Karpas-422 (cell line): ENCODE data around the gene GJA3. TPM values are rescaled to one million over a fixed set of nuclear protein-coding genes. Genes with fewer than 3 reads are reported as not detected.
"Not testable (repeated sequence)": the region's sequence is repeated elsewhere in the genome, so short reads cannot be mapped to it uniquely, and the experiment has no call there.

Source experiments
- DNase-seq: peaks from one replicate; pipeline ENCODE4 v3.0.0-alpha.2; 2015
- H2AFZ ChIP-seq: fragments of 200-600 bp; sonication (generic); 2 replicates; pipeline ENCODE4 v1.6.1; 2014; ENCODE audit warnings: antibody characterized with exemption, low read length, mixed read lengths
- H3K27ac ChIP-seq: fragments of 200-600 bp; sonication (generic); 2 replicates; pipeline ENCODE4 v1.5.1; 2014; ENCODE audit warnings: mild to moderate bottlenecking, low read length, moderate library complexity
- H3K27me3 ChIP-seq: fragments of 200-600 bp; sonication (generic); 2 replicates; pipeline ENCODE4 v1.6.1; 2014; ENCODE audit warnings: low read length, mixed read lengths
- H3K36me3 ChIP-seq: fragments of 200-600 bp; sonication (generic); 2 replicates; pipeline ENCODE4 v1.6.1; 2014; ENCODE audit warnings: low read length, mixed read lengths; ENCODE audit not compliant: insufficient read depth
- H3K4me1 ChIP-seq: fragments of 200-600 bp; sonication (generic); 2 replicates; pipeline ENCODE4 v1.6.1; 2014; ENCODE audit warnings: mild to moderate bottlenecking, low read length, mixed read lengths
- H3K4me2 ChIP-seq: fragments of 200-600 bp; sonication (generic); 2 replicates; pipeline ENCODE4 v1.6.1; 2014; ENCODE audit warnings: low read length, low read depth, mild to moderate bottlenecking; ENCODE audit not compliant: poor library complexity, severe bottlenecking
- H3K4me3 ChIP-seq: fragments of 200-600 bp; sonication (generic); 2 replicates; pipeline ENCODE4 v1.5.1; 2014; ENCODE audit warnings: mild to moderate bottlenecking, antibody characterized with exemption, low read length, mixed read lengths
- H3K79me2 ChIP-seq: fragments of 200-600 bp; sonication (generic); 2 replicates; pipeline ENCODE4 v1.6.1; 2014; ENCODE audit warnings: mild to moderate bottlenecking, low read length, mixed read lengths
- H3K9ac ChIP-seq: fragments of 200-600 bp; sonication (generic); 2 replicates; pipeline ENCODE4 v1.6.0; 2014; ENCODE audit warnings: low read length
- H3K9me2 ChIP-seq: fragments of 200-600 bp; sonication (generic), shearing (Covaris generic); replicated peaks from 2 replicates; pipeline ENCODE4 v1.6.0; 2014; ENCODE audit warnings: mild to moderate bottlenecking, low read length, moderate library complexity; ENCODE audit not compliant: insufficient read depth
- H3K9me3 ChIP-seq: fragments of 300-700, 200-600 bp; sonication (generic); 2 replicates; pipeline ENCODE4 v1.6.1; 2014; ENCODE audit warnings: low read length, mixed read lengths
- H4K20me1 ChIP-seq: fragments of 200-600 bp; sonication (generic); 2 replicates; pipeline ENCODE4 v1.6.1; 2014; ENCODE audit warnings: mild to moderate bottlenecking, antibody characterized with exemption, low read length, low read depth; ENCODE audit not compliant: insufficient read depth
- total RNA-seq: library from RNA; depleted of rRNA; stranded (reverse); fragments of >200 nt; shearing (Covaris generic); gene quantifications from 2 replicates; pipeline ENCODE4 v1.2.3, GENCODE V29; 2014; ENCODE audit warnings: low replicate concordance

The GJA3 gene
- total RNA-seq, 1 experiment from 2014 or later, result 5.0 TPM

DNA sequence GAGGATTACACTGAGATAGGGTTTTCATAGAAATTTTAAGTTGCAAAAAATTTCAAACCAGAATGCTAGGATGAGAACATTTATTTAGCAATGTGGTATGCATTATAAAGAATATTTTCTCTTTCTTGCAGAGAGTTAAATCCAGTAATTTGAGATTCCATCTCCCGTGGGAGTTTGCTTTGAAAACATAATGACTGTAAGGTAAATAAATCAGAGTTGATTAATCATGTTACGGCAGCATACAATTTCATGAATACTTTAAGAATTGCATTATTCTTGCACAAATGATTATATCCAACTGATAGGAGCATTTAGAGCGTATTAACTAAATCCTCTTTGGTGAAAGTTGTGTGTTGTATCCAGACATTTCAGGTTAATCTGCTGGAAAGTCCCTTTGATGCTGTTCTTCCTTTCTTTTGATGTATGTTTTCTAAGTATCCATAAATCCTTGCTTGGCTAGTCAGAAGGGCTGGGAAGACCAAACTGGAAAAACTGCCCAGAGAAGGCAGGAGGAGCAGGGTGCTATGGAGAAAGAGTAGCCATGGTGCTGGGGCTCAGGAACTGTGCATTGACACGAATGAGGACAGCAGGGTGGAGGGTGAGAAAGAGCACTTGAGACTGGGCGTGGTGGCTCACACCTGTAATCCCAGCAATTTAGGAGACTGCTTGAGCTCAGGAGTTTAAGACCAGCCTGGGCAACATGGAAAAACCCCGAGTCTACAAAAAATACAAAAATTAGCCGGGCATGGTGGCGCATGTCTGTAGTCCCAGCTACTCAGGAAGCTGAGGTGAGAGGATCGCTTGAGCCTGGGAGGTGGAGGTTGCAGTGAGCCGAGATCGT, 4.8 kb upstream of the GJA3 start:
- Histone ChIP-seq H3K4me2 (no peak overlapping the region), H3K4me3 (no peak overlapping the region), H3K36me3 (no peaks in the 10 kb centered on the region), H3K9ac (peak overlapping the region; percentile 17; the same call in 1 of the 2 replicates), H4K20me1 (no peaks in the 10 kb centered on the region), H3K79me2 (no peaks in the 10 kb centered on the region), H3K9me3 (no peaks in the 10 kb centered on the region), H3K4me1 (peaks cover 77% of the 10 kb centered on the region), H3K9me2 (no peaks in the 10 kb centered on the region), H3K27me3 (no peaks in the 10 kb centered on the region), H3K27ac (peak overlapping the region; percentile 97), H2AFZ (no peak overlapping the region; the same call in 1 of the 2 replicates)
- no peak for DNase-seq

DNA sequence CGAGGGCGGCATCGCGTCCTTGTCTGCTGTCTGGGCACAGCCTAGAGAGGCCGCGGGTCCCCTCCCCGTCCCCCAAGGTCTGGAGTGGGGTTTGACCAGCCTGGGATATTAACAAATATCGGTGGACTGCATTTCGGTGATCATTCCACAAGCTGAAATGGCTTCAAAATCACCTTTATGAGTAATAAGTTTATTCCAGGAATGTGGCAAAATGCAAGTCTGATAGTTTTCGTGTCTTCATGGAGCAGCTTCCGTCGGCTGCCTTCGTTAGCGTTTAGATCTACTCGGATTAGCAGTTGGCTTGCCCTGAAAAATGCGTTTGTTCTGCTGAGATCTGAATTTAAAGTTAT, 1.1 kb upstream of the GJA3 start:
- Histone ChIP-seq H3K4me3 (peak overlapping the region; percentile 83; the same call in 1 of the 2 replicates), H3K9me2 (no peaks in the 10 kb centered on the region), H3K36me3 (no peaks in the 10 kb centered on the region), H3K27ac (no peak overlapping the region), H3K9me3 (no peaks in the 10 kb centered on the region), H2AFZ (0 out of 2 replicates have a peak overlapping the region, but pooled peaks have one; percentile 83), H3K4me1 (peaks cover 56% of the 10 kb centered on the region), H3K27me3 (no peaks in the 10 kb centered on the region), H3K79me2 (no peaks in the 10 kb centered on the region), H3K9ac (0 out of 2 replicates have a peak overlapping the region, but pooled peaks have one; percentile 72), H4K20me1 (no peaks in the 10 kb centered on the region), H3K4me2 (peak overlapping the region; percentile 95)
- no peak for DNase-seq

DNA sequence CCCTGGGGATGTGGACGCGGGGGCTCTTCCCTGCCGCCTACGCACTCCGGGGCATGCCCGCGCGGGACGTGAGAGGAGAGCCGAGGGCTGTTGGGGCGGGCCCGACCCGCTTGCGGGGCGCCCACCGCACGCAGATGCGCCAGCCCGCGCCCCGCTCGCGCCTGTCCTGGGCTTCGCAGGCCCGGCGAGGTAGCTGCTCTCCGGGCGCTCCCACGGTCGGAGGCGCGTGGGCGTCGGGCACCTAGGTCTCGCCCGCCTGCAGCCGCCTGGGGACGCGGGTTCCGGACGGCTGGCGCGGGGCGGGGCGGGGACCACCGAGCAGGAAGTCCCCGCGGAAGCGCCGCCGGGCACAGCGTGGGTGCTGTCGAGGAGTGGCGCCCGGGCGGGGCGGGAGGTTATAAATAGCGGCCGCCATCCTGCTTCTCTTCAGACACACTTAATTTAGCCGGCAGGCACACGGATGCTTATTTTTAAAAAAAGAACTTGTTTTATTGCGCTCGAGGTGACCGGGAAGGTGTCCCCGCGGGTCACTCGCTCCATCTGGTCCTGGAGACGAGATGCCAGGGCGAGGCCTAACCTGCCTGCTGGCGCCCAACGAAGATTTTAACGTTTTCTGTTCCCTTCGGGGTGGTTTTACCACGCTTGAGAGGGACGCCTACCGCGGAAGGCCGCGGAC, 561 bp upstream of the GJA3 start:
- H3K4me2 ChIP-seq, result peak overlapping the region; percentile 95
- H3K9ac ChIP-seq, result peak overlapping the region; percentile 72
- peak overlapping the region; percentile 83 for H2AFZ ChIP-seq
- DNase-seq, result peak; percentile 65
- H3K4me1 ChIP-seq, result peaks cover 56% of the 10 kb centered on the region
- no peak overlapping the region for H3K27ac ChIP-seq
- H4K20me1 ChIP-seq, result no peaks in the 10 kb centered on the region
- H3K4me3 ChIP-seq, result peak overlapping the region; percentile 83
- H3K9me3 ChIP-seq, result no peaks in the 10 kb centered on the region
- H3K36me3 ChIP-seq, result no peaks in the 10 kb centered on the region
- H3K27me3 ChIP-seq, result no peaks in the 10 kb centered on the region
- H3K79me2 ChIP-seq, result no peaks in the 10 kb centered on the region
- no peaks in the 10 kb centered on the region for H3K9me2 ChIP-seq

DNA sequence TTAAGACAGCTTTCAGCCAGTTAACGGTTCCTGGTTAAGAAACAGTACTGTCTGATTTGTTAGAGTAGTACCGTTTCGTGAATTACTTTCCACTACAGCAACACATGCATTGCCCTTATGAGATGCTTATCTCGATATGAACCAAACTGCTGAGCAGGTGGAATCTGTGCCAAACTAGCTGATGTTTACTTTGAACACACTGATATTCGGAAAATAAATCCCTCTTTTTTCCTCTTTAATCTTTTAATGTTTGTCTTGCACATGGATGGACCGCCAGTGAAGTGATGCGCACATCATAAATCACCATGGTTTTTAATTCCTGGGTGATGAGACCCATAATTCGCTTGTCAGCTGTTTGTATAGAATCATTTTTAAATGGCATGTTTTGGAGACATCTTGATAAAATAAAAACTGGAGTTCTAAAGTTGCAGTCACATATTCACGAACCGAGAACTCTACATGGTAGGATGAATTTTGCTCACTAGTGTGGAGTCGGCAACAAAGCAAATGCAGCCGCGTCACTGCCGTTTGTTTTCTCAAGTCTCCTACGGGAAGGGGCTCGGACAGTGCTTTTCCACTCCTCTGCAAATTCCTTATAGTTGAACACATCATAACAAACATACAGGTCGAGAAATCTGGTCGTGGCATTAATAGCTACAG, 1.1 kb downstream of the GJA3 start:
- Histone ChIP-seq H3K36me3 (no peaks in the 10 kb centered on the region), H2AFZ (no peak overlapping the region), H3K9me2 (no peaks in the 10 kb centered on the region), H3K4me2 (peak overlapping the region; percentile 95), H3K27me3 (no peaks in the 10 kb centered on the region), H3K9me3 (no peaks in the 10 kb centered on the region), H3K79me2 (no peaks in the 10 kb centered on the region), H3K4me1 (peaks cover 45% of the 10 kb centered on the region), H3K4me3 (peak overlapping the region; percentile 83), H4K20me1 (no peaks in the 10 kb centered on the region), H3K27ac (no peak overlapping the region), H3K9ac (peak overlapping the region; percentile 72)
- DNase-seq, result no peak

DNA sequence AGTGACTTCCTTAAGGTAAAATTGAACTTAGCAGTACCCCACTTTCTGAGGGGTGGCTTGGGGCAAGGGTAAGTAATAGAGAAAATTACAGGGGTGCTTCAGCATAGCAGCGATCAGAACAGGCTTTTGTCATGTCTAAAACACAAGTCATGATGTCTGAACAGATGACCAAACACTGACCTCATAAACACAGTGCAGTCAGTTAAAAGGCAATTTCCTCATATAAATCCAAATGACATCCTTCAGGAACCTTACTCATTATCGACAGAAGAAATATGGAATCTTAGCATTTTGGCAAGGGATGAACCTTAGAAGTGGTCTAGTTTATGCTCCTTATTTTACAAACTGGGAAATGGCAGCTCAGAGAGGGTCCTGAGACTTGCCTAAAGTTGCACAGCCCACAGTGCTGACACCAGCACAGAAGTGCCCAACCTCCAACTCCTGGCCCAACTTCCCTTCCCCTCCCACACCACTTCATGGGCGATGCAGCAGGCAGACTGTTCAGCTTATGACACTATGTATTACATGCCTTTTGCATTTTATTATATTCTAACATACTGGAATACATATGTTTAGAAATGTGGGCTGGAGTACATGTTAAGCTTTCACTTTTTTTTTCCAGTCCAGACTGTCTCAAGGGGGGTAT, 3.6 kb downstream of the GJA3 start:
- H3K27me3 ChIP-seq, result no peaks in the 10 kb centered on the region
- H3K9me3 ChIP-seq, result no peaks in the 10 kb centered on the region
- H3K36me3 ChIP-seq, result no peaks in the 10 kb centered on the region
- peaks cover 34% of the 10 kb centered on the region for H3K4me1 ChIP-seq
- no peaks in the 10 kb centered on the region for H3K79me2 ChIP-seq
- no peak for DNase-seq
- no peaks in the 10 kb centered on the region for H3K9me2 ChIP-seq
- no peaks in the 10 kb centered on the region for H4K20me1 ChIP-seq
- no peak overlapping the region for H2AFZ ChIP-seq
- no peak overlapping the region for H3K27ac ChIP-seq
- H3K9ac ChIP-seq, result no peak overlapping the region
- H3K4me3 ChIP-seq, result no peak overlapping the region
- peak overlapping the region; percentile 44 for H3K4me2 ChIP-seq

DNA sequence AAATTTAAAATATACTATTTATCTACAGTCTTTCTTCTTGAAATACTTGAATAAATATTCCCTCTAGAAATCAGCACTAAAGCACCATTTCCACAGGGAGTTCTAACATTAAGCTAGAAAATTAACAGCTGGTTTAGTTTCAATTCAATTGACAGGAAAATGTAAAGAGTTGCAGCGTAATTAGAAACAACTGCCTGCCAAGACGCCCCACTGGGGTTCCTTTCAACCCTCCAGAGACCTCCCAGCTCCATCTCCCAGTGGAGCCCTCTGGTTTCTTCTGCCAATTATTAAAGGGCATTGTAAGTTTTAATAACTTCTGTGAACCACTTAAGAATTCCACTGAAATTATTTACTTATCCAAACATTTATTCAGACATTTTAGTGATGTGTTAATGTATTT, 4.2 kb downstream of the GJA3 start:
- H3K9me3 ChIP-seq, result no peaks in the 10 kb centered on the region
- H3K4me1 ChIP-seq, result peaks cover 33% of the 10 kb centered on the region
- H4K20me1 ChIP-seq, result no peaks in the 10 kb centered on the region; the same call in 1 of the 2 replicates
- DNase-seq, result no peak
- no peaks in the 10 kb centered on the region for H3K79me2 ChIP-seq
- no peak overlapping the region for H3K9ac ChIP-seq
- H3K27ac ChIP-seq, result no peak overlapping the region
- no peaks in the 10 kb centered on the region for H3K9me2 ChIP-seq
- H2AFZ ChIP-seq, result no peak overlapping the region
- no peaks in the 10 kb centered on the region for H3K36me3 ChIP-seq
- no peak overlapping the region for H3K4me3 ChIP-seq
- no peaks in the 10 kb centered on the region for H3K27me3 ChIP-seq
- H3K4me2 ChIP-seq, result peak overlapping the region; percentile 44

DNA sequence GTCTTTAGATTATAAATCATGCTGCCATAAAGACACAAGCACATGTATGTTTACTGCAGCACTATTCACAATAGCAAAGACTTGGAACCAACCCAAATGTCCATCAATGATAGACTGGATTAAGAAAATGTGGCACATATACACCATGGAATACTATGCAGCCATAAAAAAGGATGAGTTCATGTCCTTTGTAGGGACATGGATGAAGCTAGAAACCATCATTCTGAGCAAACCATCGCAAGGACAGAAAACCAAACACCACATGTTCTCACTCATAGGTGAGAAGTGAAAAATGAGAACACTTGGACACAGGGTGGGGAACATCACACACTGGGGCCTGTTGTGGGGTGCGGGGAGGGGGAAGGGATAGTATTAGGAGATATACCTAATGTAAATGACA, 7.6 kb downstream of the GJA3 start:
- DNase-seq, H3K36me3 ChIP-seq, H3K4me2 ChIP-seq, H3K4me3 ChIP-seq, H3K79me2 ChIP-seq, H3K9ac ChIP-seq, H4K20me1 ChIP-seq, H3K27me3 ChIP-seq, H3K27ac ChIP-seq, H3K9me2 ChIP-seq, H3K9me3 ChIP-seq, H2AFZ ChIP-seq: not testable (repeated sequence)
- H3K4me1 ChIP-seq, result peaks cover 30% of the 10 kb centered on the region
